ENCODE data around the gene RAPSN. TPM values are rescaled to one million over a fixed set of nuclear protein-coding genes. Genes with fewer than 3 reads are reported as not detected.

The RAPSN gene
- total and polyA plus RNA-seq, 2 donors (not counting 1 experiment from before 2014, with no cell fraction given) = 0.25 to 1.0 TPM

DNA sequence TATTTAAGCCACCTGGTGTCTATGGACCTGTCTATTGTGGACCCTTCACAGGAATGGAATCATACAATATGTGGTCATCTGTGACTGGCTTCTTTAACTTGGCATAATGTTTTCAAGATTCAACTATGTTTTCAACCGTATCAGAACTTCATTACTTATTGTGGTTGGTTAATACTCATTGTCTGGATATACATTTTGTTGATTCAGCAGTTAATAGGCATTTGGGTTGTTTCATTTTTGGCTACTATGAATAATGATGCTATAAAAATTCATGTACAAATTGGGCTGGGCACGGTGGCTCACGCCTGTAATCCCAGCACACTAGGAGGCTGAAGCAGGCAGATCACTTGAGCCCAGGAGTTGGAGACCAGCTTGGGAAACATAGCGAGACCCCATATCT is 2.5 kb upstream of the RAPSN start:
- DNase-seq (no peak), ATAC-seq (ENCODE audit: low read depth) (no peak)
- intact Hi-C loops (cut with micrococcal nuclease) = no loop called here
- POLR2A ChIA-PET = no interaction called here
- Mint-ChIP-seq H3K4me1 (peaks cover 4% of the 10 kb centered on the region), H3K4me3 (no peak overlapping the region), H3K27me3 (no peaks in the 10 kb centered on the region), H3K9me3 (ENCODE audit: insufficient read depth) (no peaks in the 10 kb centered on the region), H3K27ac (no peak overlapping the region)
- TF ChIP-seq EZH2 (IDR thresholded peaks at IDR 0.05; ENCODE audit: borderline replicate concordance, insufficient read depth, low read depth, low read length, poor library complexity, severe bottlenecking) (no peak), CTCF (IDR thresholded peaks at IDR 0.05) (no peak)
- Histone ChIP-seq H3K79me2 (ENCODE audit: control insufficient read depth, insufficient read depth, low read length) (no peaks in the 10 kb centered on the region), H3K4me2 (replicated peaks; ENCODE audit: low read depth, low read length, poor library complexity, severe bottlenecking) (no peak overlapping the region), H2AFZ (ENCODE audit: insufficient read depth, low read depth, low read length, poor library complexity, severe bottlenecking) (no peak overlapping the region), H3K4me1 (ENCODE audit: control insufficient read depth in 2 of 2, insufficient read depth in 2 of 2, low read length in 2 of 2) (peaks cover 0 to 5% of the 10 kb centered on the region in 2 donors), H3K9me3 (ENCODE audit: control extremely low read depth in 1 of 3, control insufficient read depth in 2 of 3, insufficient read depth in 1 of 3, low read length in 2 of 3) (peaks cover 0 to 6% (median 0%) of the 10 kb centered on the region in 3 donors), H3K9ac (ENCODE audit: low read length) (no peak overlapping the region), H3K27me3 (replicated peaks in 1 of 4; ENCODE audit: control extremely low read depth in 1 of 4, control insufficient read depth in 3 of 4, insufficient read depth in 4 of 4, low read length in 3 of 4) (no peaks in the 10 kb centered on the region), H3K36me3 (replicated peaks in 1 of 2; ENCODE audit: control extremely low read depth in 1 of 2, control insufficient read depth in 1 of 2, extremely low read depth in 1 of 2, insufficient read depth in 2 of 2, low read length in 1 of 2) (no peaks in the 10 kb centered on the region), H4K20me1 (ENCODE audit: control insufficient read depth, insufficient read depth, low read length, poor library complexity, severe bottlenecking) (no peaks in the 10 kb centered on the region), H3K4me3 (ENCODE audit: control extremely low read depth in 1 of 5, extremely low read depth in 1 of 5, insufficient read depth in 1 of 5, low read depth in 2 of 5, low read length in 4 of 5) (no peak overlapping the region), H3K27ac (ENCODE audit: low read length in 2 of 2) (no peak overlapping the region)
- CTCF ChIA-PET = no interaction called here
- no CpG with 5 or more reads among the region's 4 CpGs for WGBS (ENCODE audit: insufficient coverage)

DNA sequence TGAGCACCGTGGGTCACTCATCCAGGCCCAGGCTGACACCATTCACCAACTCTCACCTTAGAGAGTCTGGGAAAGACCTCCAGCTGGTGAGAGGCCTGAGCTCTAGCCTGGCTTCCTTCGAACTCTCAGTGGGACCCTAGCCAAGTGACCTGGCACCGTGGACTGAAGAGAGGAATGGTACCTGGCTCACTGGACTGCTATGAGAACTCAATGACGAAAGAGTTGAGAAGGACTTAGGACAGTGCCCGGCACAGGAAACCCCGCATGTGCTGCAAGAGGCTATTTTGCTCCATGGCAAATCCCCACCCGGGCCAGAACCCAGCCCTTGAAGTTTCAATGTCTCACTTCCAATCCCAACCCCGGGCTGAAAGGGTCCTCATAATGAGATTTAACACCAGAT is 605 bp upstream of the RAPSN start:
- H3K4me3 ChIP-seq (ENCODE audit: control extremely low read depth in 1 of 5, extremely low read depth in 1 of 5, insufficient read depth in 1 of 5, low read depth in 2 of 5, low read length in 4 of 5) = no peak overlapping the region
- ChIA-PET CTCF (no interaction called here), POLR2A (no interaction called here)
- no peak overlapping the region for H3K4me2 ChIP-seq (replicated peaks; ENCODE audit: low read depth, low read length, poor library complexity, severe bottlenecking)
- no peak overlapping the region for H3K9ac ChIP-seq (ENCODE audit: low read length)
- TF ChIP-seq CTCF (IDR thresholded peaks at IDR 0.05) = no peak
- no peak for TF ChIP-seq EZH2 (IDR thresholded peaks at IDR 0.05; ENCODE audit: borderline replicate concordance, insufficient read depth, low read depth, low read length, poor library complexity, severe bottlenecking)
- no peak overlapping the region for H2AFZ ChIP-seq (ENCODE audit: insufficient read depth, low read depth, low read length, poor library complexity, severe bottlenecking)
- H3K79me2 ChIP-seq (ENCODE audit: control insufficient read depth, insufficient read depth, low read length) = no peaks in the 10 kb centered on the region
- no peak overlapping the region for H3K27ac ChIP-seq (ENCODE audit: low read length in 2 of 2)
- peaks cover 0 to 5% of the 10 kb centered on the region in 2 donors for H3K4me1 ChIP-seq (ENCODE audit: control insufficient read depth in 2 of 2, insufficient read depth in 2 of 2, low read length in 2 of 2)
- H3K9me3 Mint-ChIP-seq (ENCODE audit: insufficient read depth) = no peaks in the 10 kb centered on the region
- H3K27me3 ChIP-seq (replicated peaks in 1 of 4; ENCODE audit: control extremely low read depth in 1 of 4, control insufficient read depth in 3 of 4, insufficient read depth in 4 of 4, low read length in 3 of 4) = no peaks in the 10 kb centered on the region
- no peaks in the 10 kb centered on the region for H3K36me3 ChIP-seq (replicated peaks in 1 of 2; ENCODE audit: control extremely low read depth in 1 of 2, control insufficient read depth in 1 of 2, extremely low read depth in 1 of 2, insufficient read depth in 2 of 2, low read length in 1 of 2)
- intact Hi-C loops (cut with micrococcal nuclease) = no loop called here
- 97% methylated on average over 7 of the region's 8 CpGs for WGBS (ENCODE audit: insufficient coverage)
- DNase-seq (no peak), ATAC-seq (ENCODE audit: low read depth) (no peak)
- peaks cover 0 to 6% (median 0%) of the 10 kb centered on the region in 3 donors for H3K9me3 ChIP-seq (ENCODE audit: control extremely low read depth in 1 of 3, control insufficient read depth in 2 of 3, insufficient read depth in 1 of 3, low read length in 2 of 3)
- H4K20me1 ChIP-seq (ENCODE audit: control insufficient read depth, insufficient read depth, low read length, poor library complexity, severe bottlenecking) = no peaks in the 10 kb centered on the region
- no peak overlapping the region for H3K4me3 Mint-ChIP-seq
- no peaks in the 10 kb centered on the region for H3K27me3 Mint-ChIP-seq
- H3K27ac Mint-ChIP-seq = no peak overlapping the region
- peaks cover 4% of the 10 kb centered on the region for H3K4me1 Mint-ChIP-seq
